DMS153 treated with DMSO at 0.1 percent for 48 hours (cell line): ENCODE results near the gene TIRAP.
A peak's percentile ranks its signal among the peaks of the same experiment; 100 is the strongest.
"Not testable (repeated sequence)": the region's sequence is repeated elsewhere in the genome, so short reads cannot be mapped to it uniquely, and the experiment has no call there.

Experiments used
- DNase-seq: peaks from one replicate; lab custom pipeline; 2025; ENCODE audit not compliant: unreplicated experiment; lab: John Stamatoyannopoulos, UW

Gene TIRAP

DNA sequence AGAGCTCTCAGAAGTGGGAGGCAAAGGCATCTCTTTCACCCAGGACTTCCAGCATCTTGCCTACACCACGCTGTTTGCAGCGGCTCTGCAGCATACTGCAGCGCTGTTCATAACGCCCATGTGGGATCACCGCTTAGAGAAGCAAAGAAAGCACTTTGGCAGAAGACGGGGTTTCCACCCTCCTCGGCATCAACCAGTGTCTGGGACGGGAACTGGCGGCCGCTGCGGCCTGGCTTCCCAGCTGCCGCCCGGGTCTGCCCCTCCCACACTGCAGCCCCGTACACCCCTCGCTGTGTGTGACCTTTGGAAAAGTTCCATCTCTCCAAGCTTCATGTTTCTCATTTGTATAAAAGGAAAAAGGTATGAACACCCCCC, 545 bp upstream of the TIRAP start:
- DNase-seq, result peak; percentile 12

DNA sequence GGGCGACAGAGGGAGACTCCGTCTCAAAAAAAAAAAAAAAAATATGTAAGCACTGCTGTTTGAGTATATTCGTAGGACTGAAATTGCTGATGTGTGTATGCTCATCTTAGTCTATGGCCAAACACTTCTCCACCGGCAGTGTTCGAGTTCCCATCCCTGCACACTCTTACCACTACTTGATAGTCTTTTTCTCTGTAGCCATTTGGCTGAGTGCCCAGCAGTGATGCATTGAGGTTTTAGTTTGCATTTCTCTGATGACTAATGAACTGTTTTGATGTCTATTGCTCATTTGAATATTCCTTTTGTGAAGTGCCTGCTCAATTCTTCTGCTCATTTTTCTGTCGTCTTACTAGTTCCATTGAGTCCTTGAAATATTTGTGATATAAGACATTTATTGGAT, 1.9 kb downstream of the TIRAP start:
- peak; percentile 74 for DNase-seq

DNA sequence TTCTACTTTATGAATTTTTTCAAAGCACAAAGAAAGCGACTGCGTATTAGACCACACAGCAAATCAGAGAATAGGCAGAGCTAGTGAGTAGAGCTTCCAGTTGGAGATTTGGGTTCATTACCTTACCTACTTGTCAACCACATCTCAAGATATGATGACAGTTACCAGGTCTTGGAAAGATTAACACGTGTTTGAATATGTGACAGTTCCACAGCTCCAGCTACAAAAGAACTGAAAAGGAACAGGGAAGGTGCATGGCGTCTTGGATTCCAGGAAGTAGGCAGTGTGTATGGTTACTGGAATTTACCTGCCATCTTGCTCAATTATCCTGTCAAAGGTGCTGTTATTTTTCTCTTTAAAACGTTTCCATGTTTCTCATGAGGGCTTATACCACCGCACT, 5.3 kb downstream of the TIRAP start:
- no peak for DNase-seq

DNA sequence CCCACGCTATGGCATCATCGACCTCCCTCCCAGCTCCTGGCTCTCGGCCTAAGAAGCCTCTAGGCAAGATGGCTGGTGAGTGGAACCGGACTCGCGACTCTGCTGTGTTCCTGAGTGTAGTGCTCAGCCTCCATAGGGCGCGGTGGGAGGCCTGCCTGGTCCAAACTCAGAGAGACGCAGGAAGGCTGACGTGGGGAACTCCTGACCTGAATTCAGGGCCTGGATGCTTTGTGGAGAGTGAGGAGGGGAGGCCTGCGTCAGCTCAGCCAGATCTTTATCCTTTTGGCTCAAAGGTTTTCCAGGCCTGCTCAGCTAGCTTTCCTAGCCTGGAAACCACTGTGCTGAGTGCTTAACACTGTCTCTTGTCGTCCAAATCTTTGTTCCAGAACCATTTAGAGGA, 8.0 kb downstream of the TIRAP start:
- DNase-seq, result no peak

DNA sequence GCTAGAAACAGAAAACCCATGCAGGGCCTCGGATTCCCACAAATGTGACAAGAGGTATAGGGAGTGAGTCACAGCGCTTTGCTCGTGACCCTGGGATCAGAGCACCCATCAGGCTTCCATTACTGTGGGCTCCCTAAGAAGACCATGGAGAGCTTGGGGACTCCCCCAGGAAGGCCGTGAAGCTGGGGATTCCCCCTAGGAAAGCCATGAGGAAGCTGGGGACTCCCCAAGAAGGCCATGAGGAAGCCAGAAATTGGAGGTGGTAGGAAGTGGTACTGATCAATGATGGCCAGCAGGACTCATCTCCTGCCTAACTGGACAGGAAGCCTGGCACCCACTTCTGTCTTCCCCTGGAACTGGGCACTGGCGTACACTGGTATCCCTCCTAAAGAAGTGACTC, 10.8 kb downstream of the TIRAP start:
- no peak for DNase-seq

DNA sequence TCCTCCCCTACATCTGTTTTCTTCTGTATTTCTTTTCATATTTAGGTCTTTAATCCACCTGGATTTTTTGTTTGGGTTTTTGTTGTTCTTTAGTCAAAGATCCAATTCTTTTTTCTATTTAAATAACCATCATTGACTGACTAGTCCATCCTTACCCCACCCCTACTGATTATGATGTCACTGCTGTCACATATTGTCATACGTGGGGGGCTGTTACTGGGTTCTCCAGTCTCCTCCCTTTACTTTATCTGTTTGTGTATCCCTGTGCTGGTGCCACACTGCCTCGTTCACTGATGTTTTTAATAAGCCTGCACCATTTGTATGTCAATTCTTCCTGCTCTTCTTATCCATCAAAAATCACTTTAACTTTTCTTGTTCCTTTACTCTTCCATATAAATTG, 14.1 kb downstream of the TIRAP start:
- DNase-seq, result no peak

DNA sequence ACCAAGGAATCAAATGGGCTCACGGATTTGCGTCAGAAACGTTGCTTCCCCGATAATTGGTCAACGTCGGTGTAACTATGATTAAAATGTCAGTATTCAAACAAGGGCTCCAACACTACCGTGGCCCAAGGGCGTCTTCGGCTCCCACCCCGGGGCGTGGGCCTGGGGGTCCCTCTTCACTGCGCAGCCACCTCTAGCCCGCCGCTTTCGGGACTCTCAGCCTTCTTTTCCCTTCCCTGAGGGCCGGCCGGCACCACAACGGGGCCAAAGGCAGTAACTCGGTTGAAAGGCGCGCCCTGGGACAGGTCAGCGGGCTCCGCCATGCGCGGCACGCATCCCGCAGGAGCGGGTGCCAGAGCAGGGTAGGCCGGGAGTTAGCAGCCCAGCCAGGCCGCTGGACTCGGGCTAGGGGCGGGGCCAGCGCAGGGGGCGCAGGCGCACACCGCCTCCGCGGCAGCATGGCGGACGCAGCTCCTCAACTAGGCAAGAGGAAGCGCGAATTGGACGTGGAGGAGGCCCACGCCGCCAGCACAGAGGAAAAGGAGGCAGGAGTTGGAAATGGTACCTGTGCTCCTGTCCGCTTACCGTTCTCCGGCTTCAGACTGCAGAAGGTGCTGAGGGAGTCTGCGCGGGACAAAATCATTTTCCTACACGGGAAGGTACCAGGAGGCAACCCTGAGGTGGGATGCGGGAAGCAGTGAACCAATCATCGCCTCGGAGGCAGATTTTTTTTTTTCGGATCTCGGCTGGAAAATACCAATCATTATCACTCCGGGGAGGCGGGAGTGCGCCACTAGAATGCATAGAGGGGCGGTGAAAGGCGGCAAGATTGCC, 20.9 kb downstream of the TIRAP start, which contains the start of gene DCPS:
DCPS (plus strand) TSS at position 438 of the 834 bp plus-strand sequence; CDS start at position 459, 21 bp downstream.
- DNase-seq, result peak; percentile 74

DNA sequence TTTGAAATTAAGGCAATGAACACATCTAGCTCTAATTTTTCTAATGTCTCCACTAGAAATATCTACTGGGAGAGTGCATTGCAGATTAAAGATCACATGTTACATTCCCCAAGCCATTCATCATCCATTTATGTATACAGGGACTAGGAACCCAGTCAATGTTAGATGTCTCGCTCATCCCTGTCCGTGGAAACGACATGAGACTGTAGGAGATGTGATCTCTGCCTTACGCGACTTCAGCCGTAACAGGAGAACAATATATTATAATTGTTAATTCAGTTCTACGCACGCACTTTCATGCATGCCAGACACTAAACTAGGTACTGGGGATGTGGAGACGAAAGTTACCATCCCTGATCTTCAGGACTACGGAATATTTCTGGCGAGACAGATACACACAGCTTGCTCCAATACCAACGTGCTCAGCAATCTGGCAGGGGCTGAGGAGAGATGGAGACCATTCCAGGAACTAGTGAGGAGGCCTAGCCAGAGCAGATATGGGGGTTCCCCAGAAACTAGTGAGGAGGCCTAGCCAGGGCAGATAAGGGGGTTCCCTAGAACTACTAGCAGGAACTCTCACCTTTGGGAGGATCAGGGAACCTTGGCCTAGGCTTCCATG, 21.7 kb downstream of the TIRAP start:
- DNase-seq, result peak; percentile 74

DNA sequence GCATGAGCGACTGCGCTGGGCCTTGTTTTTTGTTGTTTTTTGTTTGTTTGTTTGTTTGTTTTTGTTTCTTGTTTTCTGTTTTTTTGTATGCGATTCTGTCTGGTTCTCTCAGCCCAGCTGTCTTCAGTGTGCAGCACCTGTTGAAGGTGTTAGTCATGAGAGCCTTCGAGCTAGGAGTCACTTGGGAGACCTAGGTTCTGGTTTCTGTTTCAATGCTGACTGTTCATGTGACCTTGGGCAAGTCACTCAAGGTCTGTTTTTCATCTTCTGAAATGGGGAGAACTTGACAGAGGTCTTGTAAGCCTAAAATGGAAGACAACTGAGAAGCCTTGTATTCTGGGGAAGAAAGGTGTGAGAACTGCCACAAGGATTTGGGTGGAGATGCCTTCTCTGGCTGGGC, 22.8 kb downstream of the TIRAP start:
- DNase-seq, result no peak

DNA sequence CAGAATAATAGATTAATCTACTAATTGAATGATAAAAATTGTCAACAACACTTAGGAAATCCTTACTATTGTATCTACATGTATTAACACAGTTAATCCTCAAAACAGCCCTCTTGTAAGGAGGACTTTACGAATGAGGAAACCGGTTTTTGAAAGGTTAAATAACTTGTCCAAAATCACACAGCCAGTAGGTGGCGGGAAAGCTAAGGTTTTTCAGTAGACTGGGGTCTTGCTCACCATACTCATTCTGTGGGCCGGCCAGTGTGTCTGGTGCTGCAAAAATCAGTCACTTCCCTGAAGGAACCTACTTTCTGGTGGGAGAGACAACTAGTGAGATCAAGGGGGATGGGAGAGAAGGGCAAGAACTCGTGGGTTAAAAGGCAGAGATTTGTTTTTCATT, 24.8 kb downstream of the TIRAP start:
- no peak for DNase-seq

DNA sequence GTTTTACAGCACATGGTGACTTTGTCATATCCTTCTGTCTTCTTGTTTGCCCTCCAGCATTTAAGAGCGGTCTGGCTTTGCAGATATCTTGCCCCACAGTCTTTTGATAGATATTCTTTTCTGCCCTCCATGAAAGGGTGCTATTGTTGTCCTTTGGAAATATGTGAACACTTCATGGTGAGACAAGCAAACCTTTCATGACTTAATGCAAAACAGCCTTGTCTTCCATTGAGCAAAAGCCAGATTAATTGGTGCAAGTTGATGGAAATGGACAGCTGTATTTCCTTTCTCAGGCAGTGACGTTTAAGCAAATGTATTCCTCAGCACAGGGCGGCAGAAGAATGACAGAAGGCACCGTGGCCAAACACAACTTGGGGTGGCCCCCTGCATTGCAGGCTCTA, 25.4 kb downstream of the TIRAP start:
- no peak for DNase-seq

DNA sequence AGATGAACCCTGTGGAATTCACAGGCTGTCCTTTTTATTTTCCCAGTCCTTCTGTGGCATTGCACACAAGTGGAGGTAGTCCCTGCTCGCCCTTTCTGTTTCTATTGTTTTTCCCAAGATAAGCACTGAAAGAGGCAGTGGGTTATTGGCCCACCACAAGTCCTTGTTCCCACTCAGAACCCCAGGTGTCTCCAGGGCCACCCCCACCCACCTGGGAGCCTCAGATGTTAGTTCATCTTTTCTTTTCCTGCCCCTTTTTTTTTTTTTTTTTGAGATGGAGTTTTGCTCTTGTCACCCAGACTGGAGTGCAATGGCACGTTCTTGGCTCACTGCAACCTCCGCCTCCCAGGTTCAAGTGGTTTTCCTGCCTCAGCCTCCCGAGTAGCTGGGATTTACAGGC, 25.9 kb downstream of the TIRAP start:
- not testable (repeated sequence) for DNase-seq

DNA sequence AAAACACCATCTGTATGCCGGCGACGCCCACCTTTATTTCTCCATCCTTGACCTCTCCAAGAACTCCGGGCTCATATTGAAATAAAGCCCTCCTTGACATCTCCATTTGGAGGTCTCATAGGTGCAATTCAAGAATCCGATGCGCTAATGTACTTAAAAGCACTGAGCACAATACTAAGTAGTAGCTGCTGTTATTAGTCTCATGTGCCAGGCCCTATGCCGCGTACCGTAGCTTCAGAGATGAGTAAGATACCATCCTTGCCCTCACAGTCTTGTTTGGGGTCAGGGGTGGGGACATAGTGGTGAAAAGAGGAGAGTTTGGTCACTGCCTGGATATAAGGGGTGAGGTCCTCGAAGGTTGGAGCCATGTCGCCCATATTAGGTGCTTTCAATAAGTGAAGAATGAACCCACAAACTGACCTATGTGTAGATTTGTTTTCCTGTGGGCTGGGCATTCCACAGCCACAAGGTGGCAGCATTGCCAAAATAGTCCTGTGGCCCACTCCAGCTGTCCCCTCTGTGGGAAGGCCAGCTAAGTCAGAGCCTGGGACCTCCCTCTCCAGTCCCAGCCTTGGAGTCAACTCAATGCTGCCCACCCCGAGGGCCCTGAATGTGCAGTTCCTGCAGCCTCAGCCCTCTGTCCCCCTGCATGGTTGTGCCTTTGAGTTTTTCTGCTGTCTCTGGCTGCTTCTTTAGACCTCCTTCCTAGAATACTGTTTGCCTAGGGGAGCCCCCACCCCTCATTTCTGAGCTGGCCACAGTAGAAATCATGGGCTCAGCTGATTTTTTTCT, 27.5 kb downstream of the TIRAP start:
- DNase-seq, result peak; percentile 44

DNA sequence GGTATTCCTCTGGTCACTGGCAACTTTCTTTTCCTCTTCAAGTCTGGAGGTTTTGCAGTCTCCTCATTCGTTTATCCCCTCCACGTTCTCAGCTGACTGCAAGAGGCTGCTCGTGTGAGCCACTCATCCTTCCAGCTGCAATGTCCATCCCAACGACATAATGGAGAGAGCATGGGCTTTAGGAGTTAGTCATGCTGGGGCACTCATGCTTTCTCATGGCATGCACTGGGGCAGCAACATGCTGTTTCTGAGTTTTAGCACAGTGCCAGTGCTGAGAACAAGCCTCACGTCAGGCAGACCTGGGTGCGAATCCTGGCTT, 28.1 kb downstream of the TIRAP start:
- no peak for DNase-seq

DNA sequence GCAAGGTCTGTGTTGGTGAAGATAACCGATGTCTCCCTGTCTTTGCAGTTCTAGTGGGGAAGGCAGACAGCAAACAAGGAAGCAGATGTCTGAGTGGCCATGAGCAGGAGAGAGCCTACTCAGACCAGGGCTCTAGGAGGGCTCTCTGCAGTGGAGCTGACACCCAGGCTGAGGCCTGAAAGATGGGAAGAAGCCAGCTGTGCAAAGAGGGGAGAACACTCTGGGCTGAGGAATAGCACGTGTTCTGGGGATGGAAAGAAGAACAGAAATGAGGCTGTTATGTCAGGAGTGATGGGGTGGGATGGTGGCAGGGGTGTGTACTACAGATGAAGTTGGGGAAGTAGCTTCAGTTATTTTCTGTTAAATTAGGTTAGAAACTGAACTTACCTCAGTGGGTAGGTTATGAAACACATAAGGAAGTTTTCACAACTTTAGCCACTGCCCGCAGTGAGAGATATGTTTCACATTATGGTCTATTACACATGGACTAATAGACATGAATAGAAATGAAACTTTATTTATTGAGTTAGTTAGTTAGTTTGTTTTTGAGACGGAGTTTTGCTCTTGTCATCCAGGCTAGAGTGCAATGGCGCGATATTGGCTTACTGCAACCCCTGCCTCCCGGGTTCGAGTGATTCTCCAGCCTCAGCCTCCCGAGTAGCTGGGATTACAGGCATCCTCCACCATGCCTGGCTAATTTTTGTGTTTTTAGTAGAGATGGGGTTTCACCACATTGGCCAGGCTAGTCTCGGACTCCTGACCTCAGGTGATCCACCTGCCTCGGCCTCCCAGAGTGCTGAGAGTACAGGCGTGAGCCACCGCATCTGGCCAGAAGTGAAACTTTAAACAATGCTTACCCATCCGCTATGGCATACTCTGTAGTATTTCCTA, 28.8 kb downstream of the TIRAP start:
- DNase-seq, result no peak

DNA sequence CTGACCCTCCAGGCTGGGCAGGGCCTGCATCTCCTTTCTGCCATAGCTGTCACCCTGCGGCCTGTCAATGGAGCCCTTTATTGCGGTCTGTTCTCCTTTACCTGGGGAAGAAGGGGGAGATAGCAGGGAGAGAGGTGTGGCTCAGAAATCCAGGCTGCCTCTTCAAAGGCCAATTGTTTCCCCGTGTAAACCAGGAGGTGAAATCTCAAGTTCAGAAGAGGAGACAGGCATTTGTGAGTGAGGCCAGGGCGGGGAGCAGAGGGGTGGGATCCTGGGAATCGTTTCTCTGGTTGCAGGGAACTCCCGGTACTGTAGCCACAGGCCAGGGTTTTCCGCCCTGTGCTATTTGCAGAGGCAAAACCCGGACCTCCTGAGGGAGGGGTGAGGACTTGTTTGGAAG, 30.1 kb downstream of the TIRAP start:
- no peak for DNase-seq

DNA sequence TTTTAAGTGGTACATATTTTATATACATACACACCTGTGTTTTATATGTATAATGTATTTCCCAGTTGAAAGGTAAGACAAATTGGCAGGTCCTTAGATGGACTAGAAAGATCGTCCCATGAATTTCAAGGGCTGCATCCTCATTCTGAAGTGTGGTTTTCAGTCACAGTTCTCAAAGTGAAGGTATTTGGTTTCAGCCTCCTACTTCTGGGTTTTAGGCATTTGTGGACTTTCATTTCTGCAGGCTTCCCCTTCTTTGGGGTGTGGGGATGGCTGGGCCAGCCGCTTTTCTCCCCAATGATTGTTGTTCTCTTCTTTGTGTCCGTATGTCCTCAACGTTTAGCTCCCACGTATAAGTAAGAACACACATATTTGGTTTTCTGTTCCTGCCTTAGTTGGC, 30.9 kb downstream of the TIRAP start:
- no peak for DNase-seq

DNA sequence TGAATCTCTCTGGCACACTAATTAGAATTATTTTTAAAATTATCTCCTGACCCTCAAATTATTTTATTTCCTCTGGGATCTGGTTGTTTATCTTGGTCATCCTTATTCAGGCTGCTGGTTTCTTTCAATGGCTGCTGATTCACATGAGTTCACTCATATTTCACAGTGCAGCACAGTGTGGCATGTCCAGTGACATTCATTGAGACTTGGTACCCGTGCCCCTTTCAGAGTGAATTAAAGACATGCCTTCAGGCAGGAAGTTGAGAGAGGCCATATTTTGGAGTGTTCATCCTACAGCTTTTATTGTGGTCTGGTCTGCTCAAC, 34.5 kb downstream of the TIRAP start:
- no peak for DNase-seq

DNA sequence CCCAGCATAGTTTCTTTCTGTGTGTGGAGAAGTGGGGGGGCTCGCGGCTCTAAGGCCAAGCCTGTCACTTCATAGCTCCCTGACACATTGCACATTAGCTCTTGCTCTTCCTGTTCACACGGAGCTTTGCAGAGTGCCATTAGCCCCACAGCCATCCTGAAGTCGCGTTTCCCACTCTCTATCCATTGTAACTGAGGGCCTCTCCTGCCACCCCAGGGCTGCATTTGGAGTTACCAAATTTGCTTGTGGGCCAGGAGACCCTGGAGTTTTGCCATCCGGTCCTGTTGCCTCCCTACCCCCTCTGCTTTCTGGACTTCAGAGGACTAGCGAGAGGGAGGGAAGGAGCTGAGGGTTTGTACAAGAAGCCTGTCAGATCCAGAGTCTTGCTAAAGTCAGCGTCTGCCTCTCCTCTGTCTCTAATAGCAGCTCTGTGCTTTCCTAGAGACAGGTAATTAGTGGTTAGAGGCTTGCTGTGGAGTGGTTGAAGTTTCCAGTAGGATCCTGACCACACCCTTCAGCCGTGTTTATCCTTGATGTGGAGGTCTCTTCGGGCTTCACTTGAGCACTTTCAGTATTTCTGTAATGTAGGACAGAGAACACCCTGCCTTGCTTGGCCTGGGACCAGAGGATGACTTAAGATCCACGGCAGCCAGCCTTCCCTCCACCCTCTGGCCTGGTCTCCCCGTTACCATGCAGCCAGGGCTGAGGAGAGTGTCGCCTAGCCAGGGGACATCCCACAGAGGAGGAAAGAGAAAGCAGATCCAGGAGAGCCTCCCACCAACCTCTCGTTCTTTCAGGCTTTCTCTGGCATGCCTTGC, 35.1 kb downstream of the TIRAP start:
- DNase-seq, result no peak

DNA sequence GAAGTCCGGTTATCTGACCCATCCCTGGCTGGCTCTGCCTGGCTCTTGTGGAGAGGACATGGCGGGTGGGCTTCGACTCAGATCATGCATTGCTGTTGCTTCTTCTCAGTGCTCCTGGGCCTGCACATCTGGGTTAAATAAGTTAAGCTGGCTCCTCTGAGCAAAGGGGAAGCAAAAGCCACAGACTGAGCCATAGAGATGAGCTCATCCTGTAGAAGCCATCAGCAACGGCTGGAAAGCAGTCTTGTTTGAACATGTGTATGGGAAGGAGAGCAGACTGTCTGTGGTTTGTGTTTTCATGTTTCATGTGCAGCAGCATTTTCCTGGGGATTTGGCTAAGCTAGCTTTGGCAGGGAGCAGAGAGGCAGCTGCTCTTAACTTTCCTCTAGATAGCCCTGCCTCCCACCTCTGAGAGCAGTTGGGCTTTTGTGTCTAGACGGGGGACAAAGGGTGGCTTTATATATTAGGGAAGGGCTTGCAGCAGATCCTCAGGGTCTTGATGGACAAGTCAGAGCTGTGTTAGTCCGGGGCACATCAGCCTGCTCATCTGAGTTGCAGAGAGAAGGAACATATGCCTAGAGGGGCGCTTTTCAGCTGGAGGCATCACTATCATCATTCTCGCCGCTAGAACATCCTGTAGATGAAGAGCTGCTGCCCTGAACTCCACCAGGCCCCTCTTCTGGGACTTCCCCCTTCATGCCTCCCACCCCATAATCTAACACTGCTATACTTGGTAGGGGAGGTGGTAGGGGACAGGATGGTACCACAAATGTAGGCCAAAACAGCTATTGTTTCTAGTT, 35.9 kb downstream of the TIRAP start:
- DNase-seq, result no peak
